ENCODE measurements around the gene CYYR1. TPM values are rescaled to one million over a fixed set of nuclear protein-coding genes. Genes with fewer than 3 reads are reported as not detected.

Gene CYYR1
- total RNA-seq, 1 donor from 2014 or later = not detected

DNA sequence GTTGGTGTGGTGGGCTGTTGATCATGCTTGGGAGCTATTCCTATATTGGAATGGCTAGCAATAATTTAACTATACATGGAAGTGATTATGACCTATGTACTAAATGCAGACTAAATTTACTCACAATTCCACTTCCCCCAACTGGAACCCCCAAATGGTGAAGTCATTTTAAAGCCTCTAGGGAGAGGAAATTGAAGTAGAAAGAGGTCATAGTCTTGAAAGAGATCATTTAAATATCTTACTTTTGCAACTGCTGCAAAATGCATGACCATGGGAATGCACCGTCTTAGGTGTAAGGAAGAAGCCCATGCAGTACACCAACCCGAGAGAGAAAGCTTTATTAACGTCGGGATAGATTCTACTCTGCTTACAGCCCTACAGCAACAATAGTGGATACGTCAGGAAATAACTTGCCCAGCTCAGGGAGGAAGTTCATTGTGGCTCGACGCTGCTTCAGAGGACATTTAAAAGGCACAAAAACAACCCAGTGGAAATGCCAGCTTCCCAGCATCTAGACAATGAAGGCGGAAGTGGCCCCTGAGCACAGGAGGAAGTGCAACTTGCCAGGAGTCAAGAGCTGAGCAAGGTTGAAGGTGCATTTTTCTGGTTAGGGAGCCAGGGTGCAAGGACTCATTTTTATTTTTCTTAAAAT, 26.5 kb downstream of the CYYR1 start:
- H3K4me1 Mint-ChIP-seq = no peaks in the 10 kb centered on the region
- ChIA-PET POLR2A (no interaction called here), CTCF (no interaction called here)
- H3K27me3 Mint-ChIP-seq = no peaks in the 10 kb centered on the region
- no peak overlapping the region for H3K27ac Mint-ChIP-seq
- TF ChIP-seq, protein P1, sequence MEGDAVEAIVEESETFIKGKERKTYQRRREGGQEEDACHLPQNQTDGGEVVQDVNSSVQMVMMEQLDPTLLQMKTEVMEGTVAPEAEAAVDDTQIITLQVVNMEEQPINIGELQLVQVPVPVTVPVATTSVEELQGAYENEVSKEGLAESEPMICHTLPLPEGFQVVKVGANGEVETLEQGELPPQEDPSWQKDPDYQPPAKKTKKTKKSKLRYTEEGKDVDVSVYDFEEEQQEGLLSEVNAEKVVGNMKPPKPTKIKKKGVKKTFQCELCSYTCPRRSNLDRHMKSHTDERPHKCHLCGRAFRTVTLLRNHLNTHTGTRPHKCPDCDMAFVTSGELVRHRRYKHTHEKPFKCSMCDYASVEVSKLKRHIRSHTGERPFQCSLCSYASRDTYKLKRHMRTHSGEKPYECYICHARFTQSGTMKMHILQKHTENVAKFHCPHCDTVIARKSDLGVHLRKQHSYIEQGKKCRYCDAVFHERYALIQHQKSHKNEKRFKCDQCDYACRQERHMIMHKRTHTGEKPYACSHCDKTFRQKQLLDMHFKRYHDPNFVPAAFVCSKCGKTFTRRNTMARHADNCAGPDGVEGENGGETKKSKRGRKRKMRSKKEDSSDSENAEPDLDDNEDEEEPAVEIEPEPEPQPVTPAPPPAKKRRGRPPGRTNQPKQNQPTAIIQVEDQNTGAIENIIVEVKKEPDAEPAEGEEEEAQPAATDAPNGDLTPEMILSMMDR (IDR thresholded peaks at IDR 0.05) = no peak
- H3K36me3 Mint-ChIP-seq (ENCODE audit: low read depth) = no peaks in the 10 kb centered on the region
- no peak for DNase-seq
- intact Hi-C loops (cut with micrococcal nuclease) = no loop called here
- no peak overlapping the region for H3K4me3 Mint-ChIP-seq
- ATAC-seq (ENCODE audit: low read depth) = no peak
- no peaks in the 10 kb centered on the region for H3K9me3 Mint-ChIP-seq

DNA sequence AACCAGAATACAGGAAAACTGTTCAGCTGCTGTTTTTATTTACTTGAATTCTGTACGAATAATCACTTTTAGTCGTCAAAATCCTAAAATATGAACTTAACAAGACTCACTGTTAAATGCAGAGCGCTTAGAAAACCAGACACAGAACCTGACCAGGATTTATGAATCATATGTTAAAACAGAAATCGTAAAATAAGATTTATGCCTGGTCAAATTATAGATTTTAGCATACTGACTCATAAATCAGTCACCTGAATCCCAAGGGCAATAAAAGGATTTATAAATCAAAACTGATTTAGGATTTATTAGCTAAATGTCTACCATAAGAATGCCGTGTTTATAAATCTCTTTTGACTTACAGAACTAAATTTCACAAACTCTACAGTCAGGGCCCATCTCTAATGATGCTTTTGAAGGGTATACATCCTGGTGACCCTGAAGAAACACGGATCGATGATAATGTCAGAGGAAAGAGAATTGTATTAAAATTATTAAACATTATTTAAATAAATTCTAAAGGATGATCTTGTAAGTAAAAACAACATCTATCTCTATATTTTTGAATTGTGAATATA, 28.8 kb downstream of the CYYR1 start:
- ChIA-PET CTCF (no interaction called here), POLR2A (no interaction called here)
- no peaks in the 10 kb centered on the region for H3K4me1 Mint-ChIP-seq
- no peak overlapping the region for H3K4me3 Mint-ChIP-seq
- no peaks in the 10 kb centered on the region for H3K36me3 Mint-ChIP-seq (ENCODE audit: low read depth)
- H3K9me3 Mint-ChIP-seq = no peaks in the 10 kb centered on the region
- ATAC-seq (ENCODE audit: low read depth) = no peak
- TF ChIP-seq, protein P1 (IDR thresholded peaks at IDR 0.05) = no peak
- DNase-seq = no peak
- intact Hi-C loops (cut with micrococcal nuclease) = no loop called here
- H3K27me3 Mint-ChIP-seq = no peaks in the 10 kb centered on the region
- H3K27ac Mint-ChIP-seq = no peak overlapping the region

DNA sequence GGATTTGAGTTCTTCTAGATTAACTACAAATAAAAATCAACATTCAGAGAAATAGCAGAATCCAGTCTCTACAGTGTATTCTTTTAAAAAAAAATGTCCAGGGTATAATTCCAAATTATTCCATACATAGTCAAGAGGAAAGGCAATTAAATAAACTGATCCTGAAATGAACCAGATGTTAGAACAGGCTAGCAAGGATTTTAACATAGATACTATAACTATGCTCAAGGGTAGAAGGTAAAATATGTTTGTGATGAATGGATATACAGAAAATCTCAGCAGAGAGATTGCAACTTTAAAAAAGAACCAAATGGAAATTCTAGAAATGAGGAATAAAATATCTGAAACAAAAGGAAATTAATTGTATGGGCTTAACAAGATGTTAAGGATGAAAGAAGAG, 32.4 kb downstream of the CYYR1 start:
- no peak overlapping the region for H3K4me3 Mint-ChIP-seq
- ChIA-PET CTCF (no interaction called here), POLR2A (no interaction called here)
- no peaks in the 10 kb centered on the region for H3K9me3 Mint-ChIP-seq
- no peaks in the 10 kb centered on the region for H3K27me3 Mint-ChIP-seq
- H3K36me3 Mint-ChIP-seq (ENCODE audit: low read depth) = no peaks in the 10 kb centered on the region
- DNase-seq (no peak), ATAC-seq (ENCODE audit: low read depth) (no peak)
- H3K4me1 Mint-ChIP-seq = no peaks in the 10 kb centered on the region
- H3K27ac Mint-ChIP-seq = no peak overlapping the region
- TF ChIP-seq, protein P1 (IDR thresholded peaks at IDR 0.05) = no peak
- intact Hi-C loops (cut with micrococcal nuclease) = no loop called here

DNA sequence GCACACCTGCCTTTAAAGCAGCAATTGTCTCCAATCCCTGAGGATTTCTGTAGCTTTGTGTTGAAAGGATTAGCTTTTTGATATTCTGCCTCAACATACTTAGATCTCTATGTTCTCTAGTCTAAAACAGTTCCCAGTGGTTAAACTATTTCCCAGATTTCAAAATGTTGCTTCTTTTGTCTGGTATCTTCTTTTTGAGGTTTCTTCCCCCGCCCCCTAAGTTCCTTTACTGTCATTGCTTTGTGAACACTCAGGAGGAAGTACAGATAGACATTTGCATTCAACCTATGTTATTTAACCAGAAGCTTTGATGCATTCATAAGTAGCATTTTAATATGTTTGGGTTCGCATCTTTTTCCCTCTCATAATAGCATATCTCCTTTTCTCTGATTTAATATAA, 33.5 kb downstream of the CYYR1 start:
- no peak overlapping the region for H3K27ac Mint-ChIP-seq
- H3K4me3 Mint-ChIP-seq = no peak overlapping the region
- no peaks in the 10 kb centered on the region for H3K36me3 Mint-ChIP-seq (ENCODE audit: low read depth)
- H3K9me3 Mint-ChIP-seq = no peaks in the 10 kb centered on the region
- no peak for ATAC-seq (ENCODE audit: low read depth)
- ChIA-PET CTCF (no interaction called here), POLR2A (no interaction called here)
- H3K4me1 Mint-ChIP-seq = no peaks in the 10 kb centered on the region
- TF ChIP-seq, protein P1 (IDR thresholded peaks at IDR 0.05) = no peak
- DNase-seq = no peak
- no peaks in the 10 kb centered on the region for H3K27me3 Mint-ChIP-seq
- intact Hi-C loops (cut with micrococcal nuclease) = no loop called here

DNA sequence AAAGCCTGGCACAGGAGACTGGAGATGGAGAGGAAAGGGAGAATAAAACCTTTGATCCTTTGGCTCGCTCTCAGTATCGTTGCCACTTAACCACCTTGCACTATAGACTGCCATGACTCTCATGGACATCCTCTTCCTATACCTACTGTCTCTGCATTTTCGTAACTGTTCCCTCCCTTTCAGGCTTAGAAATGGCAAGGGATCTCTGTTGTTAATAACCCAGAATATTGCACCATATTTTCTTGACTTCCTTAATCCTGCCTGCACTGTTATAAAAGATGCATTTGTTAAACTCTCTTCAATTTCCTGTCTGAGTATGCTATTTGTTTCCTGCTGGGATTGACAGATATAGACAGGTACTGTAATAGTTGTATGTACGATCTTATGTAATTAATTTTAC, 38.6 kb downstream of the CYYR1 start:
- TF ChIP-seq, protein P1 (IDR thresholded peaks at IDR 0.05) = no peak
- intact Hi-C loops (cut with micrococcal nuclease) = no loop called here
- DNase-seq = no peak
- no peak for ATAC-seq (ENCODE audit: low read depth)
- CTCF ChIA-PET = no interaction called here
- Mint-ChIP-seq H3K27me3 (no peaks in the 10 kb centered on the region), H3K36me3 (ENCODE audit: low read depth) (no peaks in the 10 kb centered on the region), H3K4me1 (no peaks in the 10 kb centered on the region), H3K4me3 (no peak overlapping the region), H3K9me3 (no peaks in the 10 kb centered on the region), H3K27ac (no peak overlapping the region)
- POLR2A ChIA-PET = no interaction called here

All from activated B cell treated with CpG ODN at 0.5 μM for 24 hours (primary cell).